Stimulated activated CD8-positive, alpha-beta memory T cell treated with anti-CD3 and anti-CD28 coated beads, Interleukin-4, amount 100 ng/mL, for 1 hour (primary cell): ENCODE results near the gene PRDM16.

Experiments
- DNase-seq, 2 donors: peaks; one replicate each; pipeline ENCODE4 v3.0.0-alpha.2; 2020; ENCODE audit warnings: low read depth in 2 of 2, low spot score in 1 of 2

The PRDM16 gene

GRCh38 chr1:3314491-3315381 lies 245.7 kb downstream of the PRDM16 start:
- no peak for DNase-seq

DNA sequence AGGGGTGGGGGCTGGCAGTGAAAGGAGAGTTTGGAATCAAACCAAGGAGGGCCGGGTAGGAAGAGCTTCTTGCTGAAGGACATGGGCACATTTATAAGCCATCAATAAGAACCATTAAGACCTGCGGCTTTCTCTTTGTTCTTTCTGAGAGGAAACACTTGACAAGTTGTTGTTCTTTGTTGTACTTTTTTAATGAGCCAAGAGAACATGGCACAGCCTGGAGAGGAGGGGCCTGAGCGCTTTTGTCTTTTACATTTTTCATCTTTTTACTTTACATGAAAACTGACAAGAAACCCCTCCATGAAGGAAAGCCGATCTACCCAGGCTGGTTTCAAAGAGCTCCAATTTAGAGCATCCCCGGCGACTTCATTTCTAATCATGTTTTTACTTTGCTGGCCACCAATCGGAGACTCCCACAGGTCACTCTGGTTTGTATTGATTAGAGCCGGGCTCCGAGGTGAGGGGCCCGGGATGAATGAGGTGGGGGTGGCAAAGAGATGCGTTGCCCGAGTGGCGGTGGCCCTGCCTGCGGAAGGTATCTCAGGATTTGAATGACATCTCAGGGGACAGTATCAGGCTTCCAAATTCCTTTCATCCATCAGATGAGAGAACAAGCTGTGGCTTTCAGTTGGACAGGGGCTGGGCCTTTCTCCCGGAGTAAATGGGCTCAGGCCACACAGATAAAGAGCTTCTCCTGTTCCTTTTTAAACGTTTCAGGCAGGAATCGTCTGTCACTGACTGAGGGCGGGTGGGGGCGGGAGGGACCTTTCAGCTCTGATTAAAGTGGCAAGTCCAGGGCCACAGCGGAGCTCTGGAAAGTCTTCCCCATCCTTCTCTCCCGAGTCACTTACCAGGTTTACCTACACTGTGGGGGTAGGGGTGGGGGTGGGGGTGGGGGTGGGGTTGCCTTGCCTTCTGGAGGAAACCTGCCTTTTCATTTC lies 246.7 kb downstream of the PRDM16 start:
- no peak for DNase-seq

DNA sequence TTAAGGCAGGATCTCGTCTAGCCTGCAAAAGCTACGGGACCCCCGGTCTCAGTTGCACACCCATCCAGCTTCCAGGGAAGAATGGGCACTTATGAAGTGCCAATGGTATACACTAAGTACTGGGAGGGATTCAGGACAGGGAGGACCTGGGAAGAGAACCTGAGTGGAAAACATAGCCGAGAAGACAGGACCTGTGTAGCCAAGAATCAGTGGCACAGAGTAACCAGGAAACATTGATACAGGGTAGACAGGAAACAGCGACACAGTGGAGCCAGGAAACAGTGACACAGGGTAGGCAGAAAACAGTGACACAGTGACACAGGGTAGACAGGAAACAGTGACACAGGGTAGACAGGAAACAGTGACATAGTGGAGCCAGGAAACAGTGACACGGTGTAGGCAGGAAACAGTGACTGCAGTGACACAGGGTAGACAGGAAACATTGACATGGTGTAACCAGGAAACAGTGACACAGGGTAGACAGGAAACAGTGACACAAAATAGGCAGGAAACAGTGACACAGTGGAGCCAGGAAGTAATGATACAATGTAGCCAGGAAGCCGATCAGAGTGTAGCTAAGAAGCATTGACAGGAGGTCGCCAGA lies 247.4 kb downstream of the PRDM16 start:
- DNase-seq: no peak

GRCh38 chr1:3317456-3317855 lies 248.5 kb downstream of the PRDM16 start:
- DNase-seq: no peak

DNA sequence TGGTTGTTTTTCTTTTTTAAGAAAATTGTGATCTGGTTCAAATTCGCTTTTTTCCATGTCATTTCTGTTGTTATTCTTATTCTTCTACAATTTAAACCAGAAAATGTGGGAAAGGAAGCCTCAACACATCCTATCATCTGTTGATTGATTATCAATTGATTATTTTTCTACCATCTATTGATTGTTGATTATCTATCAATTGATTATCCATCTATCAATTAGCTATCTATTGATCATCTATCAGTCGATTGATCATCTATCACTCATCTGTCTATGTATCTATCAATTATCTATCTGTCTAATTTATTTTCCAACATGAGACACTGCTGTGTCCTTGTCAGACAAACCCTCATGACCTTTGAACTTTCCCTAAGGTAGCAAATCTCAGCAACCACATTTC lies 249.3 kb downstream of the PRDM16 start:
- no peak for DNase-seq

DNA sequence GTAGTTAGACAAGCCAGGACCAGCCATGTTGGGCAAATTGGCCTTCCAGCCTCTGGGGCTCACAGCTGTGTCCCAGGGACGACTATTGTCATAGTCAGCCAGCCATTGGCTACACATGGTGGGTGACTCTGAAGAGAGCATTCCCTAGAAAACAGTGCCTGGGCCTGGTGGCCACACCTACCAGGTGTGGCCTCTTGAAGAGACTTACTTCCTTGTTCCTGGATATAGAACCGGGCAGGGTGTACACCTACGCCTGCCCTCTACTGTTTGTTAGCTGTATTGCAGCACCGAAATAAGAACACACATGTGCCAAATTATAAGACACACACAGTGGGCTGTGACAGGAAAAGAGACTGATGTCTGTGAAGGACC lies 250.9 kb downstream of the PRDM16 start:
- no peak for DNase-seq

DNA sequence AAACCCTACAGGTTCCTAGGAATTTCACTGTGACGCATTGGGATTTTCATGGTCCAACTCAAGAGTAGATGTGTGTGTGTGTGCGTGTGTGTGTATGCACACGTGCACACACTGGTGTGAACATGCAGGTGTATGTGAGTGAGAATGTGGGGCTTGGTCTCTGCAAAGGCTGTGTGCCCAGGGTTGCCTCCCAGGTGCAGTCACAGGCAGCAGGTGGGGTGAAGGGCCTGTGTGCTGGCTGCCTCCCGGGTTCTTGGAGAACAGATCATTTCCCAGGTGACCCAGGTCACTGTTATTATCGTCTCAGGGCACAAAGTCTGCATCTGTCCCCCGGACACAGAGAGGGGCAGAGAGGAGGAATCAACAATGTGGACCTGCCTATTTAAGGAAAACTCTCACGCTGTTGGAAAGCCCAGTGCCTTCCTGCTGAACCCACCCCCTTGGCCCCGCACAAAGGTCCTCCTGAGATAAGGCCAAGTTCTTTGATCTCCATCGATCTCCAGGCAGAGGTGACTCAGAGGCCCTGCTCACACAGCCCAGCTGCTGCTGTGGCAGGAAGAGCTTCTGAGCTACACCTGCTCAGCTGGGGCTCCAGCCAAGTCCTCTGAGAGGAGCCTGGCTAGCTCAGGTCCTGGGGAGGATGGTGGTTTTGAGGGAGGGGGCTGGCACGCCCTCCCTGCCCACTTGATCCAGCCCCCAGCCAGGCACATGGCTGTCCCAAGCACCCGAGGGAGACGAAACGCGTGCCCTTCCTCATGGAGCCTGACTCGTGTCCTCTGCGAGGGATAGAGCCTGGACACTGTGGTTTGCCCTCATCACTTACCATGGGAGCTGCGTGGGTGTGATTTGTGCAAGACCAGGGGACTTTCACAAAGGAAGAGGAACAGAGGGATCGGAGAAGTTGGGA lies 251.5 kb downstream of the PRDM16 start:
- no peak for DNase-seq

DNA sequence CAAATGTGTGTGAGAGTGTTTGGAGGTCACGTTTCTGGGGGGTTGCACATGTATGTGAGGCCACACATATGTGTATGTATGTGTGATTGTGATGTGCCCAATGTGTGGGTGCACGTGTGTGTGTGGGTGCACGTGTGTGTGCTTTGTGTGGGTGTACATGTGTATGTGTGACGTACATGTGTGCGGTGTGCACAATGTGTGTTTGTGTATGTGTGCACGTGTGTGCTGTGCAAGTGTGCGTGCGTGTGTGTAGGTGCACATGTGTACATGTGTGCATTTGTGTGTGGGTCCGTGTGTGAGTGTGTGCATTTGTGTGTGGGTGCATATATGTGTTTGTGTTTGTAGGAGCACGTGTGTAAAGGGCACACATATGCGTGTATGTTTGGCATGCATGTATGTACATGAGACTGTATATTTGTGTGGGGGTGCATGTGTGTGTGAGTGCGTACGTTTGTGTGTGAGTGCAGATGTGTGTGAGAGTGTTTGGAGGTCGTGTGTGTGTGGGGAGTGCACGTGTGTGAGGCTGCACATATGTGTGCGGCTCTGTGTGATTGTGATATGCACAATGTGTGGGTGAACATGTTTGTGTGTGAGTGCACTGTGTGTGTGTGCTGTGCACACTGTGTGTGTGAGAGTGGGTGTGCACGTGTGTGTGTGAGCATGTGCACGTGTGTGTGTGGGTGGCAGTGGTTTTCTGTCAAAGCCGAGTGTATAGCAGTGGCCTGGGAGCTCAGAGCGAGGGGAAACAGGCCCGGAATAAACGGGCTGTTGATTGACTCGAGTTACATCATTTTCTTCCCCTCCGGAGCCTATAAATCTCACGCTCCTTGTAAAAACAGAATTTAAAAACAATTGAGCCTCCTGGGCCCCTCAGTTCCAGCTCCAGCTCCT lies 252.8 kb downstream of the PRDM16 start:
- DNase-seq: no peak

DNA sequence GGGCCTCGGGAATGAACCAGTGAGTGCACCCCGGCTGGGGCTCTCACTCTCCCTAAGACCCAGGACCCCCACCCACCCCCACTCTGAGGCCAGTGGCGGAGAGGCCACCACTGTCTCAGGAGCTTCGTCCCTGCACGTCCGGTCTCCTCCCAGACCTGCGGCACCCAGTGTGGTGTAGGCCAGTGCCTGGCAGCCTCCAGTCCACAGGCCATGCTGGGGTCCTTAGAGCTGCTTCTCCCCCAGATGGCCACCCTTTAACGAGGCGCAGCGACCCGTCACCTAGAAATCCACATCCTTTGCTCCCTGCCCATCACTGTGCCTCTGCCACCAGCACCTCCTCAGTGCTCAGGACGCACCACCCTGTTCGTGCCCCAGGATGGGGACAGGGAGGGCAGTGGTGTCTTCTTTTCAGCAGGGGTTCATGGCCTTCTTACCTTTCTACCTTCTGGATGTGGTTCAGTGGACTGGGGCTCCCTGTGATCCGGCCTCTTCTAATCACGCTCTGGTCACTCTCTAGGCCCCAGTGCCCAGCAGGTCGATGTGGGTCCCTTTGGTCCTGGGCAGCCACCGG lies 253.5 kb downstream of the PRDM16 start:
- DNase-seq: no peak

- no peak for DNase-seq
Measured at GRCh38 chr1:3323021-3323795, 254.2 kb downstream of the PRDM16 start.

DNA sequence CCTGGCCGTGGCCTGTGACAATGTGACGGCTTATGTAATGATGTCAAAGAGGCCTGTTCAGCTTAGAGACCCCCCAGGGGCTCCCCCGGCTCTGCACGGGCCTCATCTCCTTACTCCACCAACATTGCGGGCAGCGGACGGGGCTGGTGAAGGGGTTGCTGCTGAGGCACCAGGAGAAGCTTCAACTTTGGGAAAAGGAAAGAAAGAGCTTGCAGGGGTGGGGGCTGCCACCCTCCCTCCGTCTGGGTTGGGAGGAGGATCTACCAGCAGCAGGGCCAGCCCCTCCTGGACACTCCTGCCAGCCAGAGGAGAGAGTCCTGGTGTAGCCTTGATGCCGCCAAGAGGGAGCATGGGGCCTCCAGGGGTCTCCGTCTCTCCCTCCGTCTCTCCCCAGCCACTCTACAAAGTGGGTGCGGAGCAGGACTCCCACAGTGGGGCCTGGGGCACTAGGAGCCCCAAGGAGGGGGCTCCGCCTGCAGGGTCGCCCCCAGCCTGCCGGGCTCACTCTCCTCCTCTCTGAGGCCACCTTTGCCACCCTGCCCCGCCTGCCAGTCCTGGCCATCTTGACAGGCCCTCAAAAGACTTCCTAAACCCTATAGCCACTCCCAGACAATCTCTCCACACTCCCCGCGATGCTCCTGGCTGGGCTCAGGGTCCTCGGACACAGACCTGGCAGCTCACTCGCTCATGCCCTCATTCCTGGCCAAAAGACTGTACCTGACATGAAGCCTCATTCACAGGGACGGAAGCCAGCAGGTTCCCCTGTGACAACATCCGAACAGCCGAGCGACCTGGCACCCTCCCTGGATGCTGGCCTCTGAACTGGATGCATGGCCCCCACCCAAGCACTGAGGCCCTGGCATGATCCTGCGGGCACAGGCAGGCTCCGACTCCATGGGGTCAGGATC lies 255.0 kb downstream of the PRDM16 start:
- no peak for DNase-seq

GRCh38 chr1:3324704-3325535 lies 255.9 kb downstream of the PRDM16 start:
- DNase-seq: no peak

DNA sequence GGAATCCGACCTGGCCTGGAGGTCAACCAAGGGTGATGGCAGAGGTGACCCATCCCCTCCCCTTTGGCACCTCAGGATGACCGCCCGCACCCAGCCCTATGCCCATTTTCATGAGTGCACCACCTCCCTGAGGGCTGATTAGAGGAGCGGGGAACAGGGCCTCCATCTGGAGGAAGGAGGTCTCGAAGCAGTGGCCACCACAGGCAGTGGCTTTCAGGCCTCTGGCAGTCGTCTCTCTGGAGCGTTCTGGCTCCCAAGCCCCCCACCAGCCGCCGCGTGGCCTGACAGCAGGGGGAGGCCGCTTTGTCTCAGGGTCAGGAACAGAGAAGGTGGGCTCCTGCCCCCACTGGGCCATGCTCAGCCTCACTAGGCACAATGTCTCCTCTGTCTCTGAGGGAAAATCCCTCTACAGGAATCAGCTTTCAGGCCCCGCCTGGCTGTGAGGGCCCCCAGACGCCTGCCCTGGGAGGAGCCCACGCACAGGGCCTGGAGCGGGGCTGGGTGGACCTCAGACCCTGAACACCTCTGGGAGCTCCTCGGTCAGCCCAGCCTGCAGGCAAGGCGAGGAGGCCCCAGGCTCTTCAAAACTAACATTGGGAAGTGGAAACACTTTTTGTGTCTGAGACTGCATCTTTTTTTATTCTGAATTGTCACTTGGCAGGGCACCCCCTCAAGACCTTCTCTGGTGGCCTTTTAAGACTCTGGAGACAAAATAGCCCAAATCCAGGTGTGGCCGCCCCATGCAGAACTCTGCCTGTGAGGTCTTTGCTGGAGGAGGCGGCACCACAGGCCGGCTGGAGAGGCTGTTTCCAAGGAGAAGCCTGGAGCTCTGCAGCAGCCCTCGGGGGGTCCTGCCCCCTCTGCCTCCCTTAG lies 257.7 kb downstream of the PRDM16 start:
- DNase-seq: no peak

DNA sequence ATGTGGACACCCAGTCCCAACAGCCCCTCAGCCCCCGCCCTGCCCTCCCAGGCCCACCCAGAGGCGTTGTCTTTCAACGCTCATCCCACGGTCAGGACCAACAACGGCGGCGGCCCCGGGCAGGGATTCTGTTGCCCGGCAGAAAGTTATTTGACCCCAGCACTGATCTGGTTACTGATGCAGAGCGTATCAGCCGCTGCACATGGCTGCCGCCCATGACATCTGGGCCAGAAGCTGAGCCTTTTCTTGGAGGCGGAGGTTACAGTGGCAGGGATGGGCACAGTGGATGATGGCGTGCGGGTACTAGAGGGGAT lies 258.3 kb downstream of the PRDM16 start:
- no peak for DNase-seq

DNA sequence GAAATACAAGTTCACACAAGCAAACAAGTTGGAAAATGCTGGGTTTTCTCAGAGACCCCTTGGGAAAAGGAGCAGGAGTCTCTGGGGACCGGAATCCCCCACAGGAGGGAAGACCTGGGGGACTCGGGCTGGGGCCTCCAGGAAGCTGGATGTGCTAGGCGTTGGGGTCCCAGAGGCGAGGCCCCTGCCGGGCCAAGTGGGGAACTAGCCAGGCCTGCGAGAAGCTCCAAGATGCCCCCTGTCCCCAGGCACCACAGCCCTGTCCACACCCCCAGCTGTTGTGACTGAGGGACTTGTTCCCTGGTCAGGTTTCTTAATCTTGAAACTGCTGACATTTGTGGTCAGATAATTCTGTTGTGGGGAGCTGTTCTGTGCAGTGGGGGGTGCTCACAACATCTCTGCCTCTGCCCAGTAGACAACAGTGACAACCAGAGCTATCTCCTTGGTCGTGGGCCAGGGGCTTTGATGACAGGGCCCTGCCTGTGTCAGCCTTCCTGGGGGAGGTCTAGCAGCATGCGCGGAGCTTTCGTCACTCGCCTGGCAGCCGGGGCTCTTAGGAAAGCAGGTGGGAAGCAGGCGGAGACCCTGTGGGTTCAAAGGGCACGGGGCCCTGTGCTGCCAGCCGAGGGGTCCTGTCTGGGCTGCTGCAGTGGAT lies 259.1 kb downstream of the PRDM16 start:
- DNase-seq: no peak
